ENCODE data around the gene ECI2. TPM values are rescaled to one million over a fixed set of nuclear protein-coding genes. Genes with fewer than 3 reads are reported as not detected.

The ECI2 gene
- total RNA-seq, 1 donor, result 110 TPM

DNA sequence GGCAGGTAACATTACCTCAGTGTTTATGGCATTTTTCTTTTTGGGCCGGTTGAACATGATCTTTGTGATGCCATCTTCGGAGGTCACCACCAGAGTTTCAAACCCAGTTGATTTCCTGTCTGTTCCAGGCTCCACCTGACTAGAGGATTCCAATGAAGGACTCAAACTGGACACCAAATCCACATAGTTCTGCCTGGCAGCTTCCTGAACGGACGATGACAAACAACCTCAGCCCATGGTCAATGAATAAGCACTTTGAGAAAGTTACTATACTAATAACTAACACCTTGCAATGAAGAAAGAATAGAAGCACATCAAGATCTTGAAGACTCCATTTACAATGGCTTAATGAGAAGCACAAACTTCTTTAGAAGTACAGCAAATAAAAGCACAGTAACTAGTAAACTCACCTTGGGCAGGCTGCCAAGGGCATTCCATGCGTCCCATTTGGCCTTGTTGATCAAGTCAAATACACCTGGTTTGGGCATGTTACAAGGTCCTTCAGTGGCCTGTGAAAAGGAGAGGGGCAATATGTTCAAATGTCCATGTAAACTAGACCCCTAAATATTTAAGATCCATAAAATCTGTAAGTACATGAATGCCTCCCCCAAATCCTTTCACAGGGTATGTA is 4.9 kb downstream of the ECI2 start:
- no peak overlapping the region for H3K4me3 ChIP-seq (ENCODE audit: low read depth, low read length)
- TF ChIP-seq, protein P1, sequence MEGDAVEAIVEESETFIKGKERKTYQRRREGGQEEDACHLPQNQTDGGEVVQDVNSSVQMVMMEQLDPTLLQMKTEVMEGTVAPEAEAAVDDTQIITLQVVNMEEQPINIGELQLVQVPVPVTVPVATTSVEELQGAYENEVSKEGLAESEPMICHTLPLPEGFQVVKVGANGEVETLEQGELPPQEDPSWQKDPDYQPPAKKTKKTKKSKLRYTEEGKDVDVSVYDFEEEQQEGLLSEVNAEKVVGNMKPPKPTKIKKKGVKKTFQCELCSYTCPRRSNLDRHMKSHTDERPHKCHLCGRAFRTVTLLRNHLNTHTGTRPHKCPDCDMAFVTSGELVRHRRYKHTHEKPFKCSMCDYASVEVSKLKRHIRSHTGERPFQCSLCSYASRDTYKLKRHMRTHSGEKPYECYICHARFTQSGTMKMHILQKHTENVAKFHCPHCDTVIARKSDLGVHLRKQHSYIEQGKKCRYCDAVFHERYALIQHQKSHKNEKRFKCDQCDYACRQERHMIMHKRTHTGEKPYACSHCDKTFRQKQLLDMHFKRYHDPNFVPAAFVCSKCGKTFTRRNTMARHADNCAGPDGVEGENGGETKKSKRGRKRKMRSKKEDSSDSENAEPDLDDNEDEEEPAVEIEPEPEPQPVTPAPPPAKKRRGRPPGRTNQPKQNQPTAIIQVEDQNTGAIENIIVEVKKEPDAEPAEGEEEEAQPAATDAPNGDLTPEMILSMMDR (IDR thresholded peaks at IDR 0.05; ENCODE audit: insufficient read depth, low read length), result no peak
- no peak for DNase-seq (ENCODE audit: low read depth)

DNA sequence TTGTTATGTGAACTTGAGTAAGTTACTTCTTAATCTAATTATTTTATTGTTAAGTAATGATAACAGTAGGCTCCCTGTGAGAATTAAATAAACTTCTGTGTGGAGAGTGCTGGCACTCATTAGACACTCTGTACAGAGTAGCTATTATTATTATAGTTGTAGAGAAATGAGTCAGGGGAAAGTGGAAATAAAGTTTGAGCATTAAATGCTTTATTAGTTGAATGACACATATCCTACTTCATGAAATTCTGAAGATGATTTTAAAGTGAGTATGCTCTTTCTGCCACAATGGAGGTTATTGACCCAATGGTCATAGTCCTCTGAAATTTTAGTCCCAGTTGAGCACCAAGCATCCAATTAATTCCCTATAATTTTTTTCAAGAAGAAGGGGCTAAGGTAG is 5.9 kb downstream of the ECI2 start:
- no peak overlapping the region for H3K4me3 ChIP-seq (ENCODE audit: low read depth, low read length)
- TF ChIP-seq, protein P1 (IDR thresholded peaks at IDR 0.05; ENCODE audit: insufficient read depth, low read length), result no peak
- DNase-seq (ENCODE audit: low read depth), result no peak

DNA sequence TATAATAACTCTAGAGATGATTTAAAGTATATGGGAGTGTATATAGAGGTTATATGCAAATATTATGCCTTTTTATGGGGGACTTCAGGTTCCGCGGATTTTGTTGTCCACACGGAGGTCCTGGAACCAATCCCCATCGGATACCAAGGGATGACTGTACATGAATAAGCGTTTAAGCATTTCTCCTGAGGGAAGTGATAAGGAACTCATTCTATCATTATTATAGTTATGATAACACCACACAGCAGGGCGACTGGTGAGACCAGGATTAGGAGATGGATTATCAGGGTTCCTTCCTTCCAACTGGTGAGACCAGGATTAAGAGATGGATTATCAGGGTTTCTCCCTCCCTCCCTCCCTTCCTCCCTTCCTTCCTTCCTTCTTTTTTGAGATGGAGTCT is 6.6 kb downstream of the ECI2 start:
- peak; percentile 22 for DNase-seq (ENCODE audit: low read depth)
- H3K4me3 ChIP-seq (ENCODE audit: low read depth, low read length), result no peak overlapping the region
- TF ChIP-seq, protein P1 (IDR thresholded peaks at IDR 0.05; ENCODE audit: insufficient read depth, low read length), result no peak

DNA sequence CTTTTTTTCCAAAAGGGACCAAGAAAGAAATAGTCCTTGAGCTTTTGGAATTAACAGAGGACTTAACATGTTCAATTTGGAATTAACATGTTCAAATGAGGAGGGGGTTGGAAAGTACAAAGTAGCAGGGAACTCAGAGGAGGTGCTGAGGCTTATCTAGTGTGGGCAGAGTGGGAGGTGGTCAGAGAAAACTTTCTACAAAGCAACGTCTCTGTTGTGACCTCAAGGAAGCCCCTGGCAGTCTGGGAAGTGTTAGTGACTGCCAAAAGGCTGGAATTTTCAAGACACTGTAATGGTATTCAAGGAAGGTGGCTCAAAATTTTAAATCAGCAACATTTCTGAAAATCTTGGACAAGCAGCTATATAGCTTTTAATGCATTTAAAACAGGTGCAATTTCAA is 7.3 kb downstream of the ECI2 start:
- DNase-seq (ENCODE audit: low read depth), result peak; percentile 23
- no peak overlapping the region for H3K4me3 ChIP-seq (ENCODE audit: low read depth, low read length)
- TF ChIP-seq, protein P1 (IDR thresholded peaks at IDR 0.05; ENCODE audit: insufficient read depth, low read length), result no peak

DNA sequence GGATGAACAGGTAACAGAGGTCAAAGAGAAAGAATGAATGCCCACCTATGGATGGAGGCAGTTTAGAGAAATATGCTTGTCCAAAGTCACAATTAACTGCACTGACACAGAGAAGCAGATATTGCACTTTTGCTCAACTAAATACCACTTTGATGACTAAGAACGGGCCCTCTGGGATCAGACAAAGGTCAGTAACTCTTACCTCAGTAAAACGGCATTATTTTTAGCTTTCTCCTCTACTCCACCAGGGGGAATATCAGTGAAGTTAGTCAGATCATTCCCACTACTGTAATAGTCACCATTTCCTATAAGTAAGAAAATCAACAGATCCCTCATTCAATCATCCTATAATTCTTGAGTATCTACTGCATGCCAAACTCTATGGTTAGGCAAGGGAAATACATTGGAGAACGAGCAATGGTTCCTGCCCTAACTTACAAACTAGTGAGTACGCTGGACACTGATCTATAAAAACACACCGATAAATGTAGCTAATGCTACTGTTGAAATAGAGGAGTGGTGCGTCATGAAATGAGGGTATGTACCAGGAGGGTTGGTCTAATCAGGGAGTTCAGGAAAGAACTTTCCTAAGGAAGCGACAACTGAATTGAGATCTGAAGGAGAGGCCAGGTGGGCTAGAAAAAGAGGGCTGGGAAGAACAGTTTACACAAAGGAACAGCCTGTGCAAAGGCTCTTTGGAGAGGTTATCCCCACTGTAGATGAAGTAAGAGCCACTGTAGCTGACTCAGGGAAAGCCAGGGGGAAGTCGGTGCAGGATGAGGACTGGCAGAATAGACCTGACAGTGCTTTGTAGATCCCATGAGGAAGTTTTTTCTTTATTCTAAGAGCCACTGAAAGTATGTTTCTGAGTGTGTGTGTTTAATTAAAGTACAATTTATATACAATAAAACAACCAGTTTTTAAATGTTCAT is 9.2 kb downstream of the ECI2 start:
- TF ChIP-seq, protein P1 (IDR thresholded peaks at IDR 0.05; ENCODE audit: insufficient read depth, low read length), result peak; percentile 62
- DNase-seq (ENCODE audit: low read depth), result peak; percentile 90
- no peak overlapping the region for H3K4me3 ChIP-seq (ENCODE audit: low read depth, low read length)

DNA sequence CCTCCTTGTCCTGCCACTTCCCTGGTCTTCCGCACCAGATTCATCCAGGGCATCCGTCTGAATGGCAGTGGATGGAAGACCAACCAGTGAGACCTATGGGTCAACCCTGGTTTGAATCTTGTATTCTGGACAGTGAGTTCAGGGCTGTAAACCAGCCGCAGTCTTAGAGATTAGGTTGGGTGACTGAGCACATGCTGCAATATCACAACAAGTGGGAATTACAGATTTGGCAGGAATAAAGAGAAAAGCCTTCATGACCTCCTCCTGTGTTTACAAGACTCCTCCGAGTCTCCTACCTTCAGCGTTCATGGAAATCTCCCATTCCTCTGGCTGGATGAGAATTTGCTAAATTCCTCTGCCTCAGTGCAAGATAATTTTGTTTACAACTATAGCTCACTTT is 9.9 kb downstream of the ECI2 start:
- no peak overlapping the region for H3K4me3 ChIP-seq (ENCODE audit: low read depth, low read length)
- TF ChIP-seq, protein P1 (IDR thresholded peaks at IDR 0.05; ENCODE audit: insufficient read depth, low read length), result no peak
- DNase-seq (ENCODE audit: low read depth), result no peak
